Uterus (tissue), 4 donors: ENCODE data around the gene RBP4. TPM values are rescaled to one million over a fixed set of nuclear protein-coding genes. Genes with fewer than 3 reads are reported as not detected.

Experiments
- DNase-seq, 2 donors: peaks; one replicate each; pipeline ENCODE4 v3.0.0-alpha.2; 2019 to 2020
- H3K27ac ChIP-seq, 2 donors: fragments of 200-600 bp; sonication (generic); 1 replicate in 1 of 2; 2 replicates in 1 of 2; pipeline ENCODE4 v1.5.1; 2016 to 2018
- H3K27me3 ChIP-seq, 2 donors: fragments of 200-600 bp; sonication (generic); one replicate each; pipeline ENCODE4 v1.5.1; 2018 to 2019; ENCODE audit warnings: control low read depth in 1 of 2
- H3K36me3 ChIP-seq, 2 donors: fragments of 200-600 bp; sonication (generic); one replicate each; pipeline ENCODE4 v1.5.1; 2019; ENCODE audit warnings: control low read depth in 1 of 2
- H3K4me1 ChIP-seq, 2 donors: fragments of 200-600 bp; sonication (generic); one replicate each; pipeline ENCODE4 v1.5.1; 2018 to 2019; ENCODE audit warnings: control low read depth in 1 of 2
- H3K4me3 ChIP-seq, 2 donors: fragments of 200-600 bp; sonication (generic); 1 replicate in 1 of 2; 2 replicates in 1 of 2; pipeline ENCODE4 v1.5.1; 2018 to 2019; ENCODE audit warnings: mild to moderate bottlenecking in 1 of 2
- H3K9me3 ChIP-seq, 2 donors: fragments of 200-600 bp; sonication (generic); one replicate each; pipeline ENCODE4 v1.5.1; 2019; ENCODE audit warnings: control low read depth in 1 of 2
- CTCF ChIP-seq, 4 experiments: fragments of 200-600 bp in 2 of 4; fragments of 450-650 bp in 2 of 4; sonication (generic) in 2 of 4; IDR thresholded peaks; one replicate each; pipeline ENCODE4 v1.5.1; 2016 to 2019; ENCODE audit warnings: antibody characterized with exemption in 4 of 4, mild to moderate bottlenecking in 2 of 4, moderate library complexity in 1 of 4
- POLR2A ChIP-seq, 2 donors: fragments of 450-650 bp; IDR thresholded peaks; one replicate each; pipeline ENCODE4 v1.6.1; 2016; ENCODE audit warnings: antibody characterized with exemption in 2 of 2, mild to moderate bottlenecking in 1 of 2, moderate library complexity in 1 of 2
- intact Hi-C: fragments of 100-400 bp; cut with DNase I; formaldehyde crosslinking; loops from one replicate; pipeline ENCODE4 v1.15.1; 2023; ENCODE audit warnings: low total_unique reads
- total RNA-seq, 4 donors: library from RNA; depleted of rRNA in 3 of 4; stranded (reverse); fragments of >200 nt in 3 of 4; gene quantifications; one replicate each; pipeline versions ENCODE4 v1.1.0 to v1.2.4, GENCODE V29; 2014 to 2023
- donor health status: DM: yes; HTN: yes; CAD: no.

Gene RBP4
- total RNA-seq, 4 donors from 2014 or later: 0.90 to 3.2 TPM; not detected in 2

- no peaks in the 10 kb centered on the region for H3K4me1 ChIP-seq
- no peak for DNase-seq
- no peaks in the 10 kb centered on the region for H3K9me3 ChIP-seq
- intact Hi-C loops: no loop called here
- H3K4me3 ChIP-seq: no peak overlapping the region
- no peaks in the 10 kb centered on the region for H3K27me3 ChIP-seq
- H3K27ac ChIP-seq: no peak overlapping the region
- no peak for TF ChIP-seq CTCF (IDR thresholded peaks at IDR 0.05)
- no peak for TF ChIP-seq POLR2A (IDR thresholded peaks at IDR 0.05)
- H3K36me3 ChIP-seq: no peaks in the 10 kb centered on the region
These were observed 20.9 kb downstream of the RBP4 start for GRCh38 chr10:93579985-93580711.

- H3K4me1 ChIP-seq: no peaks in the 10 kb centered on the region
- TF ChIP-seq CTCF (IDR thresholded peaks at IDR 0.05): no peak
- no peak for TF ChIP-seq POLR2A (IDR thresholded peaks at IDR 0.05)
These were observed 21.9 kb downstream of the RBP4 start for GRCh38 chr10:93579089-93579488.

GRCh38 chr10:93577565-93577964 lies 23.5 kb downstream of the RBP4 start:
- no peaks in the 10 kb centered on the region for H3K9me3 ChIP-seq
- no peak overlapping the region for H3K27ac ChIP-seq
- intact Hi-C loops: no loop called here
- no peak for TF ChIP-seq CTCF (IDR thresholded peaks at IDR 0.05)
- TF ChIP-seq POLR2A (IDR thresholded peaks at IDR 0.05): no peak
- no peaks in the 10 kb centered on the region for H3K4me1 ChIP-seq
- no peak for DNase-seq
- no peaks in the 10 kb centered on the region for H3K27me3 ChIP-seq
- H3K36me3 ChIP-seq: no peaks in the 10 kb centered on the region
- no peak overlapping the region for H3K4me3 ChIP-seq

More at GRCh38 chr10:93579089-93579488, 21.9 kb downstream of the RBP4 start:
- no peak overlapping the region for H3K27ac ChIP-seq
- intact Hi-C loops: no loop called here
- no peaks in the 10 kb centered on the region for H3K27me3 ChIP-seq
- no peak for DNase-seq
- H3K36me3 ChIP-seq: no peaks in the 10 kb centered on the region
- H3K4me3 ChIP-seq: no peak overlapping the region
- H3K9me3 ChIP-seq: no peaks in the 10 kb centered on the region

- no peaks in the 10 kb centered on the region for H3K36me3 ChIP-seq
- DNase-seq: no peak
- intact Hi-C loops: no loop called here
- H3K9me3 ChIP-seq: no peaks in the 10 kb centered on the region
- H3K27ac ChIP-seq: no peak overlapping the region
- H3K27me3 ChIP-seq: no peaks in the 10 kb centered on the region
- no peak overlapping the region for H3K4me3 ChIP-seq
- no peaks in the 10 kb centered on the region for H3K4me1 ChIP-seq
- TF ChIP-seq CTCF (IDR thresholded peaks at IDR 0.05) (no peak), POLR2A (IDR thresholded peaks at IDR 0.05) (no peak)
These were observed 24.1 kb downstream of the RBP4 start for GRCh38 chr10:93576888-93577287.

GRCh38 chr10:93573924-93574323 lies 27.1 kb downstream of the RBP4 start:
- intact Hi-C loops: no loop called here
- Histone ChIP-seq H3K36me3 (no peaks in the 10 kb centered on the region), H3K27ac (no peak overlapping the region), H3K27me3 (no peaks in the 10 kb centered on the region), H3K4me1 (no peaks in the 10 kb centered on the region), H3K4me3 (no peak overlapping the region), H3K9me3 (no peaks in the 10 kb centered on the region)
- DNase-seq: no peak
- TF ChIP-seq POLR2A (IDR thresholded peaks at IDR 0.05) (no peak), CTCF (IDR thresholded peaks at IDR 0.05) (no peak)
